NT2/D1 (cell line): ENCODE results near the gene NEB.

Experiments used
- SUZ12 ChIP-seq: IDR thresholded peaks from 2 replicates; pipeline ENCODE4 v1.6.1; 2011; ENCODE audit not compliant: insufficient read length, insufficient read depth; ENCODE audit errors: extremely low read depth
- YY1 ChIP-seq: IDR thresholded peaks from 2 replicates; pipeline ENCODE4 v1.6.1; 2011; ENCODE audit not compliant: insufficient read length, insufficient read depth
- ZNF274 ChIP-seq: IDR thresholded peaks from 2 replicates; pipeline ENCODE4 v1.6.1; 2011; ENCODE audit warnings: mild to moderate bottlenecking, low read depth, low read length

- TF ChIP-seq ZNF274 = no peak
- TF ChIP-seq YY1 = no peak
- no peak for TF ChIP-seq SUZ12
These were observed 120.1 kb downstream of the NEB start for GRCh38 chr2:151614159-151614558.
